Measurements from ENCODE around the gene FCER1G. TPM values are rescaled to one million over a fixed set of nuclear protein-coding genes. Genes with fewer than 3 reads are reported as not detected.

Gene FCER1G
- total RNA-seq, 1 donor from 2014 or later, result not detected

DNA sequence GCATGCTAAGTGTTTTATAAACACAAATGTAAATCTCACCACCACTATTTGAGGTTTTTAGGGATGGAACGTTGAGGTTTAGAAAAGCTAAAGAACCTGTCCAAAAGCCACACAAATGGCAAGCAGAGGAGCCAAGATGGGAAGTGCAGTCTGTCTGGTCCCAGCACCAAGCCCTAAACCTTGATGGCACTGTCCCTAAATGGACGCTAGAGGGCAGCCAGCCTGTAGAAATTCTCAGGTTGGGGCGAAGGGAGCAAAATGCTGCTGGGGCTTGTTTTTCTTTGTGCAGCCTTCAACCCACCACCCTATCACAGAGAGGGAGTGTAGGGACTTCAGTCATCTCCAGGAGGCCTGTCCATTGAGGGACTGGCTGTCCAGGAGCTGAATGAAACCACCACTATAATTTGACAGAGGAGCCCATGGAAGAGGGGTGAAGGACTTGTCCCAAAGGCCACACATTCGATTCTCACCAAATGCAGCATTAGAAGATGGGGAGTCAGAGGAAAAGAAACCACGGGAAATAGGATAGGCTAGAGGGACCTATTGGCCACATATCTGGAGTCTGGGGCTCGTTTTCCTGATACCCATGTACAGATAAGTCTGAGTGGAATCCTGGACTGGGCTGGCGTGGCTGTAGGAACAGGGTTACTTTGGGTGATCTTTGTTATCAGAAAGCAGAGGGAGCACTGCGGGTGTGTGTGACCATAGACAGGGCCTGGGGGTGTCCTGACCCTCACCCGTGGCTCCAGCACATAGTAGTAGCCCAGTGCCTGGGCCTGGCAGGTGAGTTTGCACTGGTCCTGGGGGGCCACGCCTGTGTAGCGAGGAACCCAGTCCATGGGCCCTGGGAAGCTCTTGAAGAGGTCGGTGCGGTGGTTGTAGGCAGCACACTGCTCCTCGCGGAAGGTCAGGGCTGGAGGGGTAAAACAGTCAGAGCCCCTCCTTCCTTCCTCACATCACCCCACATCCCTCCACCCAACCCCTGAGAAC is 22.3 kb upstream of the FCER1G start:
- H3K4me3 Mint-ChIP-seq, result no peak overlapping the region
- Histone ChIP-seq H4K20me1 (ENCODE audit: low read depth) (no peaks in the 10 kb centered on the region), H3K4me1 (peaks cover 17% of the 10 kb centered on the region), H2AFZ (replicated peaks) (peak overlapping the region; percentile 35), H3K27me3 (no peaks in the 10 kb centered on the region), H3K27ac (no peak overlapping the region), H3K9ac (no peak overlapping the region), H3K4me3 (no peak overlapping the region), H3F3A (ENCODE audit: low read depth) (peaks cover 5% of the 10 kb centered on the region), H3K9me3 (ENCODE audit: low read depth) (no peaks in the 10 kb centered on the region), H3K79me2 (ENCODE audit: low read depth) (no peaks in the 10 kb centered on the region), H3K36me3 (no peaks in the 10 kb centered on the region), H3K4me2 (no peak overlapping the region)
- H3K4me1 Mint-ChIP-seq, result peaks cover 25% of the 10 kb centered on the region
- H3K9me3 Mint-ChIP-seq, result no peaks in the 10 kb centered on the region
- TF ChIP-seq EZH2 (IDR thresholded peaks at IDR 0.05), result no peak
- TF ChIP-seq, protein P1, sequence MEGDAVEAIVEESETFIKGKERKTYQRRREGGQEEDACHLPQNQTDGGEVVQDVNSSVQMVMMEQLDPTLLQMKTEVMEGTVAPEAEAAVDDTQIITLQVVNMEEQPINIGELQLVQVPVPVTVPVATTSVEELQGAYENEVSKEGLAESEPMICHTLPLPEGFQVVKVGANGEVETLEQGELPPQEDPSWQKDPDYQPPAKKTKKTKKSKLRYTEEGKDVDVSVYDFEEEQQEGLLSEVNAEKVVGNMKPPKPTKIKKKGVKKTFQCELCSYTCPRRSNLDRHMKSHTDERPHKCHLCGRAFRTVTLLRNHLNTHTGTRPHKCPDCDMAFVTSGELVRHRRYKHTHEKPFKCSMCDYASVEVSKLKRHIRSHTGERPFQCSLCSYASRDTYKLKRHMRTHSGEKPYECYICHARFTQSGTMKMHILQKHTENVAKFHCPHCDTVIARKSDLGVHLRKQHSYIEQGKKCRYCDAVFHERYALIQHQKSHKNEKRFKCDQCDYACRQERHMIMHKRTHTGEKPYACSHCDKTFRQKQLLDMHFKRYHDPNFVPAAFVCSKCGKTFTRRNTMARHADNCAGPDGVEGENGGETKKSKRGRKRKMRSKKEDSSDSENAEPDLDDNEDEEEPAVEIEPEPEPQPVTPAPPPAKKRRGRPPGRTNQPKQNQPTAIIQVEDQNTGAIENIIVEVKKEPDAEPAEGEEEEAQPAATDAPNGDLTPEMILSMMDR (IDR thresholded peaks at IDR 0.05), result peak; percentile 88
- peaks cover 18% of the 10 kb centered on the region for H3K27me3 Mint-ChIP-seq (ENCODE audit: insufficient read depth, low read depth)
- H3K27ac Mint-ChIP-seq, result peak overlapping the region; percentile 72
- peak; percentile 81 for DNase-seq (ENCODE audit: low spot score)
- H3K36me3 Mint-ChIP-seq, result no peaks in the 10 kb centered on the region

DNA sequence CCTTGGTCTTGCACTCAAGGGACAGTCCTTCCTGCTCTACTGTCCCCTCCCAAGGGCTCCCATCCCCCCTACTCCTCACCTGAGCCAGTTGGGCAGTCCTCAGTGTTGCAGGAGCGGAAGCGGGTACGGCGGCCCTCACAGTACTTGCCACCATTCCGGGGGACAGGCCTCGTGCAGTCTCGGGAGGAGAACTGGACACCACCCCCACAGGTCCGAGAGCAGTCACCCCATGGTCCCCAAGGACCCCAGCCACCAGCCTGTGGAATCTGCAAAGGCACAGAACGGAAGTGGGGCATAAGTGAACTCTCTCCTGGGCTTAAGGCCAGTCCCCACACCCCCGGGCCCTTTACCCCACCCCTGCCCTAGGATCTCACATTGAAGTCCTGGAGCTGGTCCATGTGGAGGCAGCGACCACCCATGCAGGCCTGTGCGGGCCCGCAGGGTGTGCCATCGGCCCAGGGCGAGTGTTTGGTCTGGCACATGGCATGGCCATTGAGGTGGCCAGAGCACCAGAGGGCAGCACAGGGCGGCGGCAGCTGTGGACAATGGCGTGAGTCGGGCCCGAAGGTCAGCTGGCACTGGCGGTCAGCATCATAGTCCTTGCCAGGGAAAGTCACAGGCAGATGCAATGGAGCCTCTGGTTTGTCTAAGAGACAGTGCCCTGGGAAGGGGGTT is 21.4 kb upstream of the FCER1G start:
- Mint-ChIP-seq H3K27me3 (ENCODE audit: insufficient read depth, low read depth) (peaks cover 15% of the 10 kb centered on the region), H3K36me3 (no peaks in the 10 kb centered on the region), H3K27ac (no peak overlapping the region), H3K4me1 (peaks cover 35% of the 10 kb centered on the region), H3K4me3 (no peak overlapping the region), H3K9me3 (no peaks in the 10 kb centered on the region)
- no peak overlapping the region for H3K4me3 ChIP-seq
- H3K9ac ChIP-seq, result no peak overlapping the region
- no peaks in the 10 kb centered on the region for H3K79me2 ChIP-seq (ENCODE audit: low read depth)
- TF ChIP-seq EZH2phosphoT487 (IDR thresholded peaks at IDR 0.05), result no peak
- TF ChIP-seq, protein P1 (IDR thresholded peaks at IDR 0.05), result no peak
- no peak overlapping the region for H2AFZ ChIP-seq (replicated peaks)
- no peaks in the 10 kb centered on the region for H3K36me3 ChIP-seq
- H3K4me2 ChIP-seq, result no peak overlapping the region
- H3K27ac ChIP-seq, result no peak overlapping the region
- no peak for DNase-seq (ENCODE audit: low spot score)
- peaks cover 14% of the 10 kb centered on the region for H3F3A ChIP-seq (ENCODE audit: low read depth)
- peaks cover 26% of the 10 kb centered on the region for H3K4me1 ChIP-seq
- no peaks in the 10 kb centered on the region for H3K9me3 ChIP-seq (ENCODE audit: low read depth)
- no peaks in the 10 kb centered on the region for H4K20me1 ChIP-seq (ENCODE audit: low read depth)
- no peaks in the 10 kb centered on the region for H3K27me3 ChIP-seq

DNA sequence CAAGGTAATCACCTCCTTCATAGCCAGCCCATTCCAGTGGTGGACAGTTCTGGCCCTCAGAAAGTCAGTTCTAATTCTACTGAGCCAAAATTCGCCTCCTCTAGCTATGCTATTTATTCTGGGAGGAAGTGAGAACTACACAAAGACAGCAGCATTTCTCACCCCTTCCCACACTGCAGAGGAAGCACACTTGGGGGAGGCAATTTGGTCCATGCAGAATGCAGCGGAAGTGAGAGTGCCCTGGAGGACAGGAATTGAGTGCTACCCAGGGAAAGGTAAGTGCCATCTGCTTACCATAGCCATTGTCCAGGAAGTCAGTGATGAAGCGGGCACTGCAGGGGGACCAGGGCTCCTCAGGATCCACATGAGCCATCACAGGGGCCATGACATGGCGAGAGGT is 19.9 kb upstream of the FCER1G start:
- no peak overlapping the region for H3K4me3 ChIP-seq
- no peak overlapping the region for H3K27ac ChIP-seq
- no peak overlapping the region for H2AFZ ChIP-seq (replicated peaks)
- no peaks in the 10 kb centered on the region for H4K20me1 ChIP-seq (ENCODE audit: low read depth)
- H3K9me3 ChIP-seq (ENCODE audit: low read depth), result no peaks in the 10 kb centered on the region
- H3K79me2 ChIP-seq (ENCODE audit: low read depth), result no peaks in the 10 kb centered on the region
- no peak overlapping the region for H3K4me3 Mint-ChIP-seq
- no peak for DNase-seq (ENCODE audit: low spot score)
- no peak overlapping the region for H3K27ac Mint-ChIP-seq
- peaks cover 48% of the 10 kb centered on the region for H3K4me1 Mint-ChIP-seq
- no peak for TF ChIP-seq EZH2phosphoT487 (IDR thresholded peaks at IDR 0.05)
- TF ChIP-seq, protein P1 (IDR thresholded peaks at IDR 0.05), result no peak
- no peak for TF ChIP-seq EZH2 (IDR thresholded peaks at IDR 0.05)
- H3K27me3 ChIP-seq, result no peaks in the 10 kb centered on the region
- H3F3A ChIP-seq (ENCODE audit: low read depth), result peaks cover 27% of the 10 kb centered on the region
- H3K9ac ChIP-seq, result no peak overlapping the region
- H3K4me2 ChIP-seq, result no peak overlapping the region
- peaks cover 41% of the 10 kb centered on the region for H3K4me1 ChIP-seq
- no peaks in the 10 kb centered on the region for H3K36me3 ChIP-seq
- H3K36me3 Mint-ChIP-seq, result no peaks in the 10 kb centered on the region
- no peaks in the 10 kb centered on the region for H3K9me3 Mint-ChIP-seq
- H3K27me3 Mint-ChIP-seq (ENCODE audit: insufficient read depth, low read depth), result peaks cover 8% of the 10 kb centered on the region
